ENCODE data around the gene COG5. TPM values are rescaled to one million over a fixed set of nuclear protein-coding genes. Genes with fewer than 3 reads are reported as not detected.

COG5 gene
- total RNA-seq, 1 donor from 2014 or later = 37.2 TPM

DNA sequence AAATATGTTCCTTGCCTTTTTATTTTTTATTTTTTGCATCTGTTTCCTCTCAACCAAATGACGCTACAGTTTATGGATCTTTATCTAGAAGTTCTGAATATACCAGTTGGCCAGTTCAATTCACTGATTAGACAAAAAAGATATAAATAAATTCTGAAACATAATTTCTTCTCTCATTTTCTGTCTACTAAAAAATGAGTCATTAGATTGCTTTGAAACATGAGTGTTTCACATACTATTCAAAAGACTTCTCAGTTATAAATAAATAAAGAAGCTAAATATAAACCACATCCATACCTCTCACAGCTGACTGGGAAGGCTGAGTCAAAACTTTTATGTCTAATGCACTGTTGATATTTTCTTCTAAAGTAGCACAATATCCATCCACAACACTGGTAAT is 191.4 kb downstream of the COG5 start:
- no peaks in the 10 kb centered on the region for H3K27me3 Mint-ChIP-seq

GRCh38 chr7:107370816-107371215 is 192.9 kb downstream of the COG5 start:
- Mint-ChIP-seq H3K9me3 (no peaks in the 10 kb centered on the region), H3K4me3 (no peak overlapping the region), H3K4me1 (ENCODE audit: unreplicated experiment) (no peaks in the 10 kb centered on the region), H3K36me3 (peaks cover 12% of the 10 kb centered on the region), H3K27me3 (no peaks in the 10 kb centered on the region), H3K27ac (no peak overlapping the region)
- TF ChIP-seq CTCF (conservative IDR thresholded peaks at IDR 0.05) = no peak
- DNase-seq (ENCODE audit: extremely low spot score, unreplicated experiment) = no peak

More for the DNA sequence above, 191.4 kb downstream of the COG5 start:
- Mint-ChIP-seq H3K4me1 (ENCODE audit: unreplicated experiment) (no peaks in the 10 kb centered on the region), H3K27ac (no peak overlapping the region), H3K36me3 (peaks cover 5% of the 10 kb centered on the region), H3K4me3 (no peak overlapping the region), H3K9me3 (no peaks in the 10 kb centered on the region)
- no peak for TF ChIP-seq CTCF (conservative IDR thresholded peaks at IDR 0.05)
- no peak for DNase-seq (ENCODE audit: extremely low spot score, unreplicated experiment)

DNA sequence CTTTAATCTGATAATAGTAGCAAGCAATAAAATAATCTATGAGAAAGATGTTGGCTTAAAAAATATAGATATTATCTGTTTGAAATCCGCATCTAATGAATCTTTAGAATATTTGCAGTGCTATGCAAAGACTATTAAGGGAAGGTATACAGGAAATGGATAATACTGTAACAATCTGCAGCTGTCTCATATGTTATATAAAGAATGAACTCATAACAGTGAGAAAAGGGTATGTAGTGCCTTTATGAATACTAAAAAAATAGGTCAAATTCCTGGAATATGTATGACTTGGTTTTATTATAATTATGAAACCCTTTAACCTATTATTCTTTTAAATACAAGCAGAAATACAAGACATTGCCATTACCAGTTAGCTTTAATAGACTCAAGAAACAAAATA is 198.9 kb downstream of the COG5 start:
- Mint-ChIP-seq H3K36me3 (peaks cover 33% of the 10 kb centered on the region), H3K27ac (no peak overlapping the region), H3K27me3 (no peaks in the 10 kb centered on the region), H3K4me3 (no peak overlapping the region), H3K4me1 (ENCODE audit: unreplicated experiment) (no peaks in the 10 kb centered on the region), H3K9me3 (no peaks in the 10 kb centered on the region)
- no peak for DNase-seq (ENCODE audit: extremely low spot score, unreplicated experiment)
- TF ChIP-seq CTCF (conservative IDR thresholded peaks at IDR 0.05) = no peak

DNA sequence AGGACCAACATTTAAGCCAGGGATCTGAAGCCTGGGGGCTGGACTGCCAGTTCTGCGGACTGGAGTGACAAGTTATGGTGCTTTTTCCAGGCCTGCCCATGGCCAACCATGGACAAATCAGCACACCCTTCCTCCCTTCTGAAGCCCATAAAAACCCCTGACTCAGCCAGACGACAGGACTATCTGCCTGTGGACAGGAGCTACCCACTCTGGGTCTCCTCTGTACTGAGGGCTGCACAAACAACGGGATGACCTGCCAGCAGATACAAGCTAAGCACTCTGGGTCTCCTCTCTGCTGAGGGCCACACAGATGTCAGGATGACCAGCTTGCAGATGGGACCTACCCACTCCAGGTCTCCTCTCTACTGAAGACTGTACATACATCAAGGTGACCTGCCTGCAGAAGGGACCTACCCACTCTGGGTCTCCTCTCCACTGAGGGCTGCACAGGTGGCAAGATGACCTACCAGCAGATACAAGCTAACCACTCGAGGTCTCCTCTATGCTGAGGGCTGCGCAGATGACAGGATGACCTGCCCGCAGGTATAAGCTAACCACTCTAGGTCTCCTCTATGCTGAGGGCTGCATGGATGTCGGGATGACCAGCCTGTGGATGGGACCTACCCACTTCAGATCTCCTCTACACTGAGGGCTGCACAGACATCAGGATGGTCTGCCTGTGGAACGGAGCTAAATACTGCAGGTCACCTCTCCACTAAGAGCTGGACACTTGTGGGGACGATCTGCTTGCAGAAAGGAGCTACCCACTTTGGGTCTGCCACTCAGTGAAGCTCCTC is 204.0 kb downstream of the COG5 start:
- no peak for TF ChIP-seq CTCF (conservative IDR thresholded peaks at IDR 0.05)
- Mint-ChIP-seq H3K4me1 (ENCODE audit: unreplicated experiment) (no peaks in the 10 kb centered on the region), H3K9me3 (no peaks in the 10 kb centered on the region), H3K4me3 (no peak overlapping the region), H3K27me3 (no peaks in the 10 kb centered on the region), H3K36me3 (peaks cover 20% of the 10 kb centered on the region), H3K27ac (no peak overlapping the region)
- DNase-seq (ENCODE audit: extremely low spot score, unreplicated experiment) = no peak

DNA sequence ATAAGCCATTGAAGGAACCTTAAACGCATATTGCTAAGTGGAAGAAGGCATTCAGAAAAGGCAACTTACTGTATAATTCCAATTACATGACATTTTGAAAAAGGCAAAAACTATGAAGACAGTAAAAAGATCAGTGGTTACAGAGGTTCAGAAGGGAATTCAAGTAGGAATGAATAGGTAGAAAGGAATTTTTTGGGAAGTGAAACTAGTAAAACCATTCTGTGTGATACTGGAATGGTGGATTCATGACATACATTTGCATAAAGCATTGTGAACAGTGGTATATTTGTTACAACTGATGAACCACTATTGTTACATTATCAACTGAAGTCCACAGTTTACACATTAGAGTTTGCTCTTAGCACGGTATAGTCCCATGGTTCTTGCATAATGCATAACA is 208.1 kb downstream of the COG5 start:
- Mint-ChIP-seq H3K27ac (no peak overlapping the region), H3K4me1 (ENCODE audit: unreplicated experiment) (no peaks in the 10 kb centered on the region), H3K36me3 (peaks cover 5% of the 10 kb centered on the region), H3K4me3 (no peak overlapping the region), H3K27me3 (no peaks in the 10 kb centered on the region), H3K9me3 (no peaks in the 10 kb centered on the region)
- TF ChIP-seq CTCF (conservative IDR thresholded peaks at IDR 0.05) = no peak
- DNase-seq (ENCODE audit: extremely low spot score, unreplicated experiment) = no peak

Data from type B pancreatic cell (in vitro differentiated cells).